ENCODE measurements around the gene GM2A.

GM2A gene

DNA sequence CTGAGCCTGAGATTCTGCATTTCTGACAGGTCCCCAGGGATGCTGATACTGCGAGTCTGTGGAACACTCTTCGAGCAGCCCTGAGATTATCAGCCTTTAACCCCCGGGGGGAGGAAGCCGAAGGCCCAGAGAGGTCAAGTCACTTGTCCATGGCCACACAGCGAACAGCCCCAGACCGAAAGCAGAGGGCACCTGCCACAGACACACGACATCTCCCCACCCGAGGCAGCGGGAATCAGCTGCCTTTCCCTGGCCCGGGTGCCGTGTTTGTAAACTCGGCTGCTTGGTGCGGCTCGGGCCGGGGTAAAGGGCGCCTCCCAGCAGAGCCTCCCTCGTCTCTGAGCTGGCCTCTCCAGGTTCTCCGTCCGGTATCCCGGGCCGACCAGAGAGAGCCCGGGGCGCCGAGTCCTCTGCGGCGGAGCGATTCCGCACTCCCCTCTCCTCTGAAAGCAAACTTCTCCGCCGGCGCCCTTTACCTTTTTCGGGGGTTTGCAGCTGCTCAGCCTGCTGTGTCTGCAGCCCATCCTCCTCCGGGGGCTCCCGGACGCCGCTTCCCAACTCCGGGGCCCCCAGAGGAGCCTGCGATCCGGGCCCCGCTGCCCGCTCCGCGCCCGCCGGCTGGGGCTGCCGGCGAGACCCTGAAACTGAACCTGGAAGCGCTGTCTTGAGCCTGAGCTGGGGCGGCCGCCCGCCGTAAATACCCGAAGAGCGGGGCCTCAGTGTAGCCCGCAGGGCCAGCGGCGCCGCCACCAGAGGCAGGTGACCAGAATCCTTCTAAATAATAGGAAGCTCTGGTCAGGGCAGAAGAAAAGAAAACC, 29.3 kb upstream of the GM2A start, which contains the start of gene CCDC69:
Gene CCDC69 (minus strand): TSS at position 646 of the 818 bp plus-strand sequence. CDS start 122 bp downstream, at position 524.
- intact Hi-C loops (cut with DNase I; ENCODE audit: low total_unique reads) = no loop called here
- TF ChIP-seq, protein P1, sequence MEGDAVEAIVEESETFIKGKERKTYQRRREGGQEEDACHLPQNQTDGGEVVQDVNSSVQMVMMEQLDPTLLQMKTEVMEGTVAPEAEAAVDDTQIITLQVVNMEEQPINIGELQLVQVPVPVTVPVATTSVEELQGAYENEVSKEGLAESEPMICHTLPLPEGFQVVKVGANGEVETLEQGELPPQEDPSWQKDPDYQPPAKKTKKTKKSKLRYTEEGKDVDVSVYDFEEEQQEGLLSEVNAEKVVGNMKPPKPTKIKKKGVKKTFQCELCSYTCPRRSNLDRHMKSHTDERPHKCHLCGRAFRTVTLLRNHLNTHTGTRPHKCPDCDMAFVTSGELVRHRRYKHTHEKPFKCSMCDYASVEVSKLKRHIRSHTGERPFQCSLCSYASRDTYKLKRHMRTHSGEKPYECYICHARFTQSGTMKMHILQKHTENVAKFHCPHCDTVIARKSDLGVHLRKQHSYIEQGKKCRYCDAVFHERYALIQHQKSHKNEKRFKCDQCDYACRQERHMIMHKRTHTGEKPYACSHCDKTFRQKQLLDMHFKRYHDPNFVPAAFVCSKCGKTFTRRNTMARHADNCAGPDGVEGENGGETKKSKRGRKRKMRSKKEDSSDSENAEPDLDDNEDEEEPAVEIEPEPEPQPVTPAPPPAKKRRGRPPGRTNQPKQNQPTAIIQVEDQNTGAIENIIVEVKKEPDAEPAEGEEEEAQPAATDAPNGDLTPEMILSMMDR (IDR thresholded peaks at IDR 0.05) = peak; percentile 17 to 29
- no peaks in the 10 kb centered on the region for H3K9me3 ChIP-seq
- peaks cover 0 to 45% (median 34%) of the 10 kb centered on the region in 4 donors for H3K4me1 ChIP-seq
- H3K4me3 ChIP-seq = peak within 1 kb of the TSS; percentile 77 to 86
- H3K36me3 ChIP-seq = no peaks in the 10 kb centered on the region
- DNase-seq = peak; percentile 82 to 88
- no peaks in the 10 kb centered on the region for H3K27me3 ChIP-seq
- H3K27ac ChIP-seq = peak within 1 kb of the TSS; percentile 79 to 83

DNA sequence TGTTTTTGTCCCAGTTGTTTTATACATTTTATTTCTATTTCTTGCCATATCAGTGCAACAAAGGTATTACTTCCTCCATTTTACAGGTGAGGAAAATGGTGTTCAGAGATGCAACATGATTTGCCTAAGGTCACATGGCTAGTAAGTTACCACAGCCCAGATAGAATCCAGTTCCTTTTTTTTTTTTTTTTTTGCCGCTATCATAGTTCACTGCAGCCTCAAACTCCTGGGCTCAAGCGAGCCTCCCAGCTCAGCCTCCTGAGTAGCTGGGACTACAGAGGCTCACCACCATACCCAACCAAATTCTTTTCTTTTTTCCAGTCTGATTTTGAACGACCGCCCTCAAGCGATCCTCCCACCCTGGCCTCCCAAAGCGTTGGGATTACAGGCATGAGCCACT, 28.6 kb upstream of the GM2A start:
- Histone ChIP-seq H3K36me3 (no peaks in the 10 kb centered on the region), H3K27me3 (no peaks in the 10 kb centered on the region), H3K9me3 (no peaks in the 10 kb centered on the region), H3K27ac (peak overlapping the region; percentile 79 to 83), H3K4me3 (peak overlapping the region; percentile 77 to 86), H3K4me1 (peaks cover 0 to 45% (median 34%) of the 10 kb centered on the region in 4 donors)
- DNase-seq = no peak
- intact Hi-C loops (cut with DNase I; ENCODE audit: low total_unique reads) = no loop called here
- TF ChIP-seq, protein P1 (IDR thresholded peaks at IDR 0.05) = peak in 1 of 2 experiments; percentile 0

DNA sequence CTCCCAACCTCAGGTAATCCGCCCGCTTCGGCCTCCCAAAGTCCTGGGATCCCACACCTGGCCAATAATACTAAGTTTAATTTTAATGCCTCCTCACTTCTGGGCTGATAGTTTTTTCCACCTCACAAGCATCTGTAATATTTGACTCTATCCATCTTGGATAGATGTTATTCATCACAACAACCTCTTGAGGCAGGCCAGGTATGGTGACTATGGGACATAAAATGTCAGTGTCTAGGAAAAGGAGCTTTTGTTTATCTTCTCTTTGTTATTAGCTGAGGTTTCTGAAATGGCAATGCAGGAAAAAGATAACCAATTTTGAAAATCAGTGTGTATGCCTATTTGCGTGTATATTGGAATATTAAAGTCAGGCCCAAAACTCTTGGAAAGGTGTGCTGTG, 27.9 kb upstream of the GM2A start:
- DNase-seq = no peak
- intact Hi-C loops (cut with DNase I; ENCODE audit: low total_unique reads) = no loop called here
- H3K36me3 ChIP-seq = no peaks in the 10 kb centered on the region
- H3K27me3 ChIP-seq = no peaks in the 10 kb centered on the region
- no peak overlapping the region for H3K27ac ChIP-seq
- no peaks in the 10 kb centered on the region for H3K9me3 ChIP-seq
- H3K4me1 ChIP-seq = peaks cover 0 to 41% (median 32%) of the 10 kb centered on the region in 4 donors
- TF ChIP-seq, protein P1 (IDR thresholded peaks at IDR 0.05) = no peak
- no peak overlapping the region for H3K4me3 ChIP-seq

DNA sequence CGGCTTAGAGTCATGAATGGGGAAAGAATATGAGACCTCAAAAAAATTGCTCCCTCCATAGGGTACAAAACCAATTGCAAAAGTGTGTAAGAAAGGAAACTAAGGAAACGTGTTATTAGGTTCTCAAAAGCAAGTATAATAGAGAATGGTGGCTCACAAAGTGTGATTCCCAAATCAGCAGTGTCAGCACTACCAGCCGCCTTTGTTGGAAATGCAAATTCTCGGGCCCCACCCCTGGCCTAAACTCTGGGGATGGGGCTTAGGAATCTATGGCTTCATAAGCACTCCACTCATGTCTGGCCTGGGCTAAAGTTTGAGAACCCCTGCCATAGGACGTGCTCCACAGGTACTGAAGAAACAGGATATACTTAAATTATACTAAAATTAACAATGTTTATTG, 27.5 kb upstream of the GM2A start:
- Histone ChIP-seq H3K27ac (no peak overlapping the region), H3K27me3 (no peaks in the 10 kb centered on the region), H3K4me3 (no peak overlapping the region), H3K9me3 (no peaks in the 10 kb centered on the region), H3K36me3 (no peaks in the 10 kb centered on the region), H3K4me1 (peaks cover 0 to 37% (median 30%) of the 10 kb centered on the region in 4 donors)
- no peak for DNase-seq
- intact Hi-C loops (cut with DNase I; ENCODE audit: low total_unique reads) = no loop called here
- TF ChIP-seq, protein P1 (IDR thresholded peaks at IDR 0.05) = no peak

DNA sequence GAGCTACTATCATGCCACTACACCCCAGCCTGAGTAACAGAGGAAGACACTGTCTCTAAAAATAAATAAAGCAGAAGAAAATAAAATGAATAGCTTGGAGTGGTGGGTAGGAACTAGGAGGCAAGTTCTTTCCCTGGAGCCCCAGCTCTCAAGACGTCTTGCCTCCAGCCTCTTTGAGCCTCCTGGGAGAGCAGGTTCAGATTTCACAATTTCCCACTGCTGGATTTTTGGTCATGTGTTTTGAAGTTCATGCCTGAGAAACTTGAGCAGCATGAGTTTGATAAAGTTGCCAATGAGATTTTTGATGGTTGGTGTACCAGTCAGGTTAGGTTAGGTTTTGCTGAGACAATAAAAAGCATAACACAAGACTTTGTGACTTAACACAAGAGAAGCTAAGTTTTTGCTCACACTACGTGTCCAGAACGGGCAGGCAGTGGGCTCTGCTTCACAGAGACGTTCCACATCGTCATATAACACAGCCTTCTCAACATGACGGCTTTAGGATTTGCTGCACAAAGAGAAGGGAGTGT, 25.0 kb upstream of the GM2A start:
- Histone ChIP-seq H3K4me1 (peaks cover 0 to 14% (median 9%) of the 10 kb centered on the region in 4 donors), H3K4me3 (no peak overlapping the region), H3K27me3 (no peaks in the 10 kb centered on the region), H3K36me3 (no peaks in the 10 kb centered on the region), H3K9me3 (no peaks in the 10 kb centered on the region), H3K27ac (no peak overlapping the region)
- TF ChIP-seq, protein P1 (IDR thresholded peaks at IDR 0.05) = no peak
- intact Hi-C loops (cut with DNase I; ENCODE audit: low total_unique reads) = no loop called here
- no peak for DNase-seq

Data from tibial artery (tissue), 4 donors.